Measurements from ENCODE around the gene LPCAT3.

LPCAT3 gene, protein sequence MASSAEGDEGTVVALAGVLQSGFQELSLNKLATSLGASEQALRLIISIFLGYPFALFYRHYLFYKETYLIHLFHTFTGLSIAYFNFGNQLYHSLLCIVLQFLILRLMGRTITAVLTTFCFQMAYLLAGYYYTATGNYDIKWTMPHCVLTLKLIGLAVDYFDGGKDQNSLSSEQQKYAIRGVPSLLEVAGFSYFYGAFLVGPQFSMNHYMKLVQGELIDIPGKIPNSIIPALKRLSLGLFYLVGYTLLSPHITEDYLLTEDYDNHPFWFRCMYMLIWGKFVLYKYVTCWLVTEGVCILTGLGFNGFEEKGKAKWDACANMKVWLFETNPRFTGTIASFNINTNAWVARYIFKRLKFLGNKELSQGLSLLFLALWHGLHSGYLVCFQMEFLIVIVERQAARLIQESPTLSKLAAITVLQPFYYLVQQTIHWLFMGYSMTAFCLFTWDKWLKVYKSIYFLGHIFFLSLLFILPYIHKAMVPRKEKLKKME

DNA sequence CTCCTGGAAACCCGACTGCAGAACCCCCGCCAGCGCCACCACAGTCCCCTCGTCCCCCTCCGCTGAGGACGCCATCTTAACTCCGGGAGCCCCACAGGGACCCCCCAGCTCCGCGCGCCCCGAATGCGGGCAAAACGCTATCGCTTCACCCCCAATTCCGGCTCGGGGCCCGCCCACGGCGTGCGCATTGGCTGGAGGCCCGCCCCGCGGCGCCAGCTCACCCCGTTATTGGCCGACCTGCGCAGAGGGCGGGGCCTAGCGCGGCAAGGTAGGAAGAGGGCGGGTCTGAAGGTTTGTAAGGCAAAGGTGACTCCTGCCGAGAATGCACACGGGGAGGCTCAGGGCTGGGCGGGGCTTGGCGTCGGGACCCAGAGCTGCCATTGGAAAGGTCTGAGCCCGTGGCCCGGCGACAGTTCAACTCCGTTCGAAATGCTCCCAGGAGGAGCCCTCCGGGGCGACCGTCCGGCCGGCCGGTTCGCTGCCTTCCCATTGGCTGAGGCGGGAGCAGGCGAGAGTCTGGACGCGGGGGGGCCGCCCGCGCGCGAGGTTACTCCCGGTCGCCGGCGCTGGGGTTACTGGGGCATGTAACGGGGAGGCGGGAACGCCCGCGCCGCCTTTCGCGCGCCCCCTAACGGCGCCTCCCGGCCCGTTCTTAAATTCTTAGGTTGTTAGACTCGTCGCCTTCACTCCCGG lies at the start of gene LPCAT3:
Gene LPCAT3, minus strand, starts transcription at position 127 of the 693 bp plus-strand sequence. Its CDS starts 52 bp downstream, at position 75.
- no peaks in the 10 kb centered on the region for H3K36me3 ChIP-seq (ENCODE audit: control insufficient read depth, insufficient read depth, low read length)
- H3K27ac ChIP-seq (ENCODE audit: low read length): no peak within 1 kb of the TSS
- no CpG with 5 or more reads among the region's 77 CpGs for WGBS (ENCODE audit: insufficient coverage, insufficient read length)
- H3K9me3 ChIP-seq (ENCODE audit: control insufficient read depth, insufficient read depth, low read length): no peaks in the 10 kb centered on the region
- peak within 1 kb of the TSS; percentile 60; the same call in 1 of the 2 replicates for H3K4me3 ChIP-seq (ENCODE audit: low read length)
- H3K27me3 ChIP-seq (ENCODE audit: control insufficient read depth, insufficient read depth, low read length): no peaks in the 10 kb centered on the region
- DNase-seq (ENCODE audit: low read depth, low spot score): peak; percentile 91
- H3K4me1 ChIP-seq (ENCODE audit: control insufficient read depth, insufficient read depth, low read length): no peaks in the 10 kb centered on the region

DNA sequence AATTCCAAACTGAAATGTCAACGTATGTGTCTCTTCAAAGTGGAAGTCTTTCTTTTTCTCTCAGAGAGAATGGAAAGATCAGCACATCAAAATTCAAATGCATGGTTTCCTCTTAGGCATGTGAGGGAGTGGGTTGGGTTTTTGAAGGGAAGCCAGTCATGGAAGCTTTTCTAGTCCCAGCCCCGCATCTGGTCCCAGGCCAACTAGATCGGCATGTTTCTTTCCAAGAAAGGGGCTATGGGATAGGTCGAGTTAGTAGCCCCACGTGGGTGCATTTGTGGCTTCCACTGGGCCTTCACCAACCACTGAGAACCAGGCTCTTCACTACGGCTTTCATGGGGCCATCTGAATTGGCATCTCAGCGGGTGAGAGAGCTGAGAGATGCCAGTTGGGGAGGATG lies 48.8 kb upstream of the LPCAT3 start:
- no peak for DNase-seq (ENCODE audit: low read depth, low spot score)
- no peaks in the 10 kb centered on the region for H3K9me3 ChIP-seq (ENCODE audit: control insufficient read depth, insufficient read depth, low read length)
- WGBS (ENCODE audit: insufficient coverage, insufficient read length): no CpG with 5 or more reads among the region's 7 CpGs

DNA sequence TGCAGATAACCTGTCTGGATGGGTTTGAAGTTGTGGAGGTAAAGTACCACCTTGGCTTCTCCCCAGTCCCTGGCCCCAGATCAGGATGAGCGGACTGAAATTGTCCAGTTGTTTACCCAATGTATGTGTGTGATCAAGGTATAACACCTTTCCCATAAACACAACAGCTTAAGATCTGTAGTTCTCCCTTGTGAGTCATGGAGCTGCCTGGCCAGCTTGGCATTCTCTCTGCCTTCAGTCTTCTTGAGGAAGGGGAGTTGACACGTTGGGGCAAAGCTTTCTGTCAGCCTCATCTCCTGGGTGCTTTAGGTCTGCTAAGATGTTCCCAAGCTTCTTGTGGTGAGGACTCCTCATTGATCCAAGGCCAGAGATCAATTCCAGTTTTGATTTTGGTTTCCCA lies 48.3 kb upstream of the LPCAT3 start:
- Histone ChIP-seq H3K4me3 (ENCODE audit: low read length) (no peak overlapping the region), H3K9me3 (ENCODE audit: control insufficient read depth, insufficient read depth, low read length) (no peaks in the 10 kb centered on the region), H3K27me3 (ENCODE audit: control insufficient read depth, insufficient read depth, low read length) (no peaks in the 10 kb centered on the region), H3K27ac (ENCODE audit: low read length) (no peak overlapping the region), H3K36me3 (ENCODE audit: control insufficient read depth, insufficient read depth, low read length) (no peaks in the 10 kb centered on the region), H3K4me1 (ENCODE audit: control insufficient read depth, insufficient read depth, low read length) (no peaks in the 10 kb centered on the region)
- no peak for DNase-seq (ENCODE audit: low read depth, low spot score)
- WGBS (ENCODE audit: insufficient coverage, insufficient read length): no CpG with 5 or more reads among the region's 2 CpGs

More for the DNA sequence above, 48.8 kb upstream of the LPCAT3 start:
- no peak overlapping the region for H3K4me3 ChIP-seq (ENCODE audit: low read length)
- no peaks in the 10 kb centered on the region for H3K27me3 ChIP-seq (ENCODE audit: control insufficient read depth, insufficient read depth, low read length)
- no peaks in the 10 kb centered on the region for H3K36me3 ChIP-seq (ENCODE audit: control insufficient read depth, insufficient read depth, low read length)
- no peaks in the 10 kb centered on the region for H3K4me1 ChIP-seq (ENCODE audit: control insufficient read depth, insufficient read depth, low read length)
- no peak overlapping the region for H3K27ac ChIP-seq (ENCODE audit: low read length)

DNA sequence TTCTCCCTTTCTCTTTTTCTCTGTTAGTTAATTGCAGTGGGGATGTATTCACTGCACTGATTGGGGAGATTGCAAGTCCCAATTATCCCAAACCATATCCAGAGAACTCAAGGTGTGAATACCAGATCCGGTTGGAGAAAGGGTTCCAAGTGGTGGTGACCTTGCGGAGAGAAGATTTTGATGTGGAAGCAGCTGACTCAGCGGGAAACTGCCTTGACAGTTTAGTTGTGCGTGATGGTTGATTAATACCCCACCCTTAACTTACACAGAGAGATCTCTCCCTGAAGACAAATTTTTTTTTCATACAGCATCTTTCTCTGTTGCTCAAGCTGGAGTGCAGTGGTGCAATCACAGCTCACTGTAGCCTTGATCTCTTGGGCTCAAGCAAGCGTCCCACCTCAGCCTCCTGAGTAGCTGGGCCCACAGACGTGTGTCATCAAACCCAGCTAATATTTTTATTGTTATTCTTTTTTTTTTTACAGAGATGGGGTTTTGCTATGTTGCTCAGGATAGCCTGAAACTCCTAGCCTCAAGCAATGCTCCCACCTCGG lies 46.9 kb upstream of the LPCAT3 start:
- WGBS (ENCODE audit: insufficient coverage, insufficient read length): no CpG with 5 or more reads among the region's 7 CpGs
- Histone ChIP-seq H3K27ac (ENCODE audit: low read length) (no peak overlapping the region), H3K4me1 (ENCODE audit: control insufficient read depth, insufficient read depth, low read length) (peaks cover 2% of the 10 kb centered on the region; the same call in 1 of the 2 replicates), H3K27me3 (ENCODE audit: control insufficient read depth, insufficient read depth, low read length) (no peaks in the 10 kb centered on the region), H3K4me3 (ENCODE audit: low read length) (no peak overlapping the region), H3K36me3 (ENCODE audit: control insufficient read depth, insufficient read depth, low read length) (no peaks in the 10 kb centered on the region), H3K9me3 (ENCODE audit: control insufficient read depth, insufficient read depth, low read length) (no peaks in the 10 kb centered on the region)
- DNase-seq (ENCODE audit: low read depth, low spot score): no peak

DNA sequence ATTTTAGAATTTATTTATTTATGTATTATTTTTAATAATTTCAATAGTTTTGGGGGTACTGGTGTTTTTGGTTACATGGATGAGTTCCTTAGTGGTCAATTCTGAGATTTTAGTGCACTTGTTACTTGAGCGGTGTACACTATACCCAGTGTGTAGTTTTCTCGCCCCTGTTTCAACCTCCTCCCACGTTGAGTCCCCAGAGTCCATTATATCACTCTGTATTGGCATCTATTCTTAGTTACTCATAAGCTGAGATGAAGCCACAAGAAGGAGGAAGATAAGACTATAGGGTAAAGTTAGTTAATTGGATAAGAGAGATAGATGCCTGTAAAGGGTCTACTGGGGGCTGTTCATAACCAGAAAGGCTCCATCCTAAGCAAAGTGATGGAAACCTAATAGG lies 46.2 kb upstream of the LPCAT3 start:
- H3K27ac ChIP-seq (ENCODE audit: low read length): no peak overlapping the region
- no peak for DNase-seq (ENCODE audit: low read depth, low spot score)
- H3K9me3 ChIP-seq (ENCODE audit: control insufficient read depth, insufficient read depth, low read length): no peaks in the 10 kb centered on the region
- H3K4me1 ChIP-seq (ENCODE audit: control insufficient read depth, insufficient read depth, low read length): peaks cover 2% of the 10 kb centered on the region; the same call in 1 of the 2 replicates
- WGBS (ENCODE audit: insufficient coverage, insufficient read length): no CpG with 5 or more reads among the region's 3 CpGs
- H3K36me3 ChIP-seq (ENCODE audit: control insufficient read depth, insufficient read depth, low read length): no peaks in the 10 kb centered on the region
- H3K4me3 ChIP-seq (ENCODE audit: low read length): no peak overlapping the region
- no peaks in the 10 kb centered on the region for H3K27me3 ChIP-seq (ENCODE audit: control insufficient read depth, insufficient read depth, low read length)

DNA sequence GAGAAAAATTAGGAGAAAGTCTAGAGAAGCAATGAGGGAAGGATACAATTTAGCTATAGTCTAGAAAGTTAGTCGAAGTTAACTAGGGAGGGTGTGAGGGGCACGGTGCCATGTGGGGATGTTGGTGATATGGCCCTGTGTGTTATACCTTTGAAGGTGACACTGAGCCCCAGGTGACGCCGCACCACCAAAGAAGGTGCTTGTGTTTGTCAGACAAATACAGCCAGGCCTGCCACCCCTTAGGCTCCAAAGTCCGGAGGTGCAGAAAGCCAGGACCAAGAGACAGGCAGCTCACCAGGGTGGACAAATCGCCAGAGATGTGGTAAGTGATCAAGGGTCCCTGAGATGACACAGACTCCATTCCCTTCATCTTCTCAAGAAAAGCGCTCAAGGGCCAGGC lies 43.3 kb upstream of the LPCAT3 start:
- no peaks in the 10 kb centered on the region for H3K9me3 ChIP-seq (ENCODE audit: control insufficient read depth, insufficient read depth, low read length)
- peaks cover 2% of the 10 kb centered on the region; the same call in 1 of the 2 replicates for H3K4me1 ChIP-seq (ENCODE audit: control insufficient read depth, insufficient read depth, low read length)
- no peak overlapping the region for H3K27ac ChIP-seq (ENCODE audit: low read length)
- no CpG with 5 or more reads among the region's 7 CpGs for WGBS (ENCODE audit: insufficient coverage, insufficient read length)
- no peak for DNase-seq (ENCODE audit: low read depth, low spot score)
- no peaks in the 10 kb centered on the region for H3K27me3 ChIP-seq (ENCODE audit: control insufficient read depth, insufficient read depth, low read length)
- no peak overlapping the region for H3K4me3 ChIP-seq (ENCODE audit: low read length)
- no peaks in the 10 kb centered on the region for H3K36me3 ChIP-seq (ENCODE audit: control insufficient read depth, insufficient read depth, low read length)

DNA sequence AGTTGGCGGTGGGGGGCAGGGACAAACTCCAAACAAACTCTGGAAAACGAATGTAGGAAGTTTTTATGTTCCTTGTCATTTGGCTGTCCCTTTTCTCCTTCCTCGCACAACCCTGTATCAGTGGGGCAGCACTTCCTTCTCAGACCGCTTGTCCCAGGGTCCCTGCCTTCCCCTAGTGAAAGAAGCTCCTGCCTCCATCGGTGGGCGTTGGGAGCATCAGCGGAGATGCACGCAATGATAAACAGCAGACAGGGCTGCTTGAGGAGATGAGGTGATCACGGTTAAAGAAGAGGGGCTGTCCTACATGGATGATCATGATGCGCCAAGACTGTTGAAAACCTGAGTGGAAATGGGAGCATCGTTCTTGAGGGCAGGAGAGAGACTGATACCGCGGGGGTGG lies 42.9 kb upstream of the LPCAT3 start:
- H3K4me1 ChIP-seq (ENCODE audit: control insufficient read depth, insufficient read depth, low read length): peaks cover 2% of the 10 kb centered on the region; the same call in 1 of the 2 replicates
- no peaks in the 10 kb centered on the region for H3K9me3 ChIP-seq (ENCODE audit: control insufficient read depth, insufficient read depth, low read length)
- H3K27ac ChIP-seq (ENCODE audit: low read length): no peak overlapping the region
- no peaks in the 10 kb centered on the region for H3K27me3 ChIP-seq (ENCODE audit: control insufficient read depth, insufficient read depth, low read length)
- WGBS (ENCODE audit: insufficient coverage, insufficient read length): no CpG with 5 or more reads among the region's 13 CpGs
- no peak for DNase-seq (ENCODE audit: low read depth, low spot score)
- no peak overlapping the region for H3K4me3 ChIP-seq (ENCODE audit: low read length)
- no peaks in the 10 kb centered on the region for H3K36me3 ChIP-seq (ENCODE audit: control insufficient read depth, insufficient read depth, low read length)

DNA sequence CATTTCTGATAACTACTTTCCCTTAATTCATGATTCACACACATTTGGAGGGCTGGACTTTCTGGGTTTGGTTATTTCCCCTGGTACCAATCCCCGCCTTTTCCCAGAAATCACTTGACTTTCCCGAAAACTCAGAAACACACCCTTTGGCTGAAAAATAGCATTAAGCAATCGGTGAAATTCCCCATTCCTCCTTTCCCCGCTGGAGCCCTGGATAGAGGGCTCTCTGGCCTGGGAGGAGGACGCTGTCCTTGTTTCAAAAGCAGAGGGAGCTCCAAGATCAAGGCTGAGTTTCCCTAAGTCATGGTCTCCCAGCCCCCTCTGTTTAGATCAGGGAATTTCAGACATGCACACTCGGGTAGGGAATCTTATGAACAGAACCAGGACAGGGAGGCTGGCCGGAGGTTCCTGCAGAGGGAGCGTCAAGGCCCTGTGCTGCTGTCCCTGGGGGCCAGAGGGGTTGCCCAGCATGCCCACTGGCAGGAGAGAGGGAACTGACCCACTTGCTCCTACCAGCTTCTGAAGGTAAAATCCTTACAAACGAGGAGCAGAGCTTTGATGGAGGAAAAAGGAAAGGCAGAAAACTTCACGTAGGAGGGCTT lies 42.2 kb upstream of the LPCAT3 start, which contains the start of gene C1S:
Gene C1S, plus strand, starts transcription at position 366 of the 602 bp plus-strand sequence. CDS start 1,195 bp downstream, outside the sequence.
- no CpG with 5 or more reads among the region's 10 CpGs for WGBS (ENCODE audit: insufficient coverage, insufficient read length)
- Histone ChIP-seq H3K27ac (ENCODE audit: low read length) (no peak within 1 kb of the TSS), H3K9me3 (ENCODE audit: control insufficient read depth, insufficient read depth, low read length) (no peaks in the 10 kb centered on the region), H3K27me3 (ENCODE audit: control insufficient read depth, insufficient read depth, low read length) (no peaks in the 10 kb centered on the region), H3K36me3 (ENCODE audit: control insufficient read depth, insufficient read depth, low read length) (no peaks in the 10 kb centered on the region), H3K4me3 (ENCODE audit: low read length) (no peak within 1 kb of the TSS), H3K4me1 (ENCODE audit: control insufficient read depth, insufficient read depth, low read length) (peaks cover 2% of the 10 kb centered on the region; the same call in 1 of the 2 replicates)
- peak; percentile 37 for DNase-seq (ENCODE audit: low read depth, low spot score)

DNA sequence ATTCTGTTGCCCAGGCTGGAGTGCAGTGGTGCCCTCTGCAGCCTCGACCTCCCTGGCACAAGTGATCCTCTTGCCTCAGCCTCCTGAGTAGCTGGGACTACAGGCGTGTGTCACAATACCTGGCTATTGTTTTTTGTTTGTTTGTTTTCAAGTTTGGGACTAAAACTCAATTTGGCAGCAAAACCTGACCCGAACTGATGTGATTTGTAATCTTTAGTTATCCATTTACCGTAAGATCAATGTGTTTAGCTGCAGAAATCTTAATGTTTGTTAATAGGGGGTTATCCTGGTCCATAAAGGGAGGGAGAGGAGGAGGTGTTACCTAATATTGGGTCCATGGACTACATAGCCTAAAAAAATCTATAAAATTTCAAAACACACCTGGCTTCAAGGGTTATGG lies 41.5 kb upstream of the LPCAT3 start:
- no peak overlapping the region for H3K27ac ChIP-seq (ENCODE audit: low read length)
- no peaks in the 10 kb centered on the region for H3K27me3 ChIP-seq (ENCODE audit: control insufficient read depth, insufficient read depth, low read length)
- no CpG with 5 or more reads among the region's 4 CpGs for WGBS (ENCODE audit: insufficient coverage, insufficient read length)
- H3K4me3 ChIP-seq (ENCODE audit: low read length): no peak overlapping the region
- no peaks in the 10 kb centered on the region for H3K9me3 ChIP-seq (ENCODE audit: control insufficient read depth, insufficient read depth, low read length)
- no peaks in the 10 kb centered on the region for H3K36me3 ChIP-seq (ENCODE audit: control insufficient read depth, insufficient read depth, low read length)
- DNase-seq (ENCODE audit: low read depth, low spot score): no peak
- peaks cover 2% of the 10 kb centered on the region; the same call in 1 of the 2 replicates for H3K4me1 ChIP-seq (ENCODE audit: control insufficient read depth, insufficient read depth, low read length)

DNA sequence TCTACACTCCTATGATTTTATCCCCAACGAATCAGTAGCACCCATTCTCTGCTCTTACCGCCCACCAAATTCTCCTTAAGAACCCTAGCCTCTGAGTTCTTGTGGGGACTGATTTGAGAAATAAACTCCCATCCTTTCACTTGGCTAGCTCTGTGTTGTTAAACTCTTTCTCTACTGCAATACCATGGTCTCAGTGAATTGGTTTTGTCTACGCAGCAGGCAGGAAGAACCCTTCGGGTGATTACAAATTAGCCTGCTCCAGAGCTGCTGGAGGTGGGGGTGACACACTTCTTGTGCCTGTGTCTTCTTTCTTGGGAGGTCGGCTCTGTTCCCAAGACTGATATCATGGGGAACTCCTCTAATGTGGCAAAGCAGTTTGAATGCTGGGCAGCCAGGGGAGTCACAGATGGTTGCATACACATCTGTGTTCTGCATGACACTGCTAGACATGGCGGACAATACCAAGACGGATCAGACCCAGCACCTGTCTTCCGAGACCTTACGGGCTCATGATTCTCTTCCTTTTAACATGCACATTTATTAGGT lies 40.6 kb upstream of the LPCAT3 start:
- H3K36me3 ChIP-seq (ENCODE audit: control insufficient read depth, insufficient read depth, low read length): no peaks in the 10 kb centered on the region
- no peak for DNase-seq (ENCODE audit: low read depth, low spot score)
- no CpG with 5 or more reads among the region's 9 CpGs for WGBS (ENCODE audit: insufficient coverage, insufficient read length)
- no peak overlapping the region for H3K4me3 ChIP-seq (ENCODE audit: low read length)
- H3K4me1 ChIP-seq (ENCODE audit: control insufficient read depth, insufficient read depth, low read length): peaks cover 2% of the 10 kb centered on the region; the same call in 1 of the 2 replicates
- no peak overlapping the region for H3K27ac ChIP-seq (ENCODE audit: low read length)
- H3K9me3 ChIP-seq (ENCODE audit: control insufficient read depth, insufficient read depth, low read length): no peaks in the 10 kb centered on the region
- H3K27me3 ChIP-seq (ENCODE audit: control insufficient read depth, insufficient read depth, low read length): no peaks in the 10 kb centered on the region

Data from iPS DF 6.9 (cell line).